ENCODE results near the gene PTGFRN.

- TF ChIP-seq POLR2A (IDR thresholded peaks at IDR 0.05) = no peak
- TF ChIP-seq, protein P1, sequence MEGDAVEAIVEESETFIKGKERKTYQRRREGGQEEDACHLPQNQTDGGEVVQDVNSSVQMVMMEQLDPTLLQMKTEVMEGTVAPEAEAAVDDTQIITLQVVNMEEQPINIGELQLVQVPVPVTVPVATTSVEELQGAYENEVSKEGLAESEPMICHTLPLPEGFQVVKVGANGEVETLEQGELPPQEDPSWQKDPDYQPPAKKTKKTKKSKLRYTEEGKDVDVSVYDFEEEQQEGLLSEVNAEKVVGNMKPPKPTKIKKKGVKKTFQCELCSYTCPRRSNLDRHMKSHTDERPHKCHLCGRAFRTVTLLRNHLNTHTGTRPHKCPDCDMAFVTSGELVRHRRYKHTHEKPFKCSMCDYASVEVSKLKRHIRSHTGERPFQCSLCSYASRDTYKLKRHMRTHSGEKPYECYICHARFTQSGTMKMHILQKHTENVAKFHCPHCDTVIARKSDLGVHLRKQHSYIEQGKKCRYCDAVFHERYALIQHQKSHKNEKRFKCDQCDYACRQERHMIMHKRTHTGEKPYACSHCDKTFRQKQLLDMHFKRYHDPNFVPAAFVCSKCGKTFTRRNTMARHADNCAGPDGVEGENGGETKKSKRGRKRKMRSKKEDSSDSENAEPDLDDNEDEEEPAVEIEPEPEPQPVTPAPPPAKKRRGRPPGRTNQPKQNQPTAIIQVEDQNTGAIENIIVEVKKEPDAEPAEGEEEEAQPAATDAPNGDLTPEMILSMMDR (IDR thresholded peaks at IDR 0.05) = no peak
Measured at GRCh38 chr1:116908266-116908665, 1.4 kb upstream of the PTGFRN start.

Data from esophagus squamous epithelium (tissue), 4 donors.